Stomach (tissue), 9 donors: ENCODE results near the gene ENDOD1. TPM values are rescaled to one million over a fixed set of nuclear protein-coding genes. Genes with fewer than 3 reads are reported as not detected.
A peak's percentile ranks its signal among the peaks of the same experiment; 100 is the strongest.

ENCODE experiments used
- DNase-seq, 2 donors: peaks; one replicate each; pipeline versions ENCODE4 v3.0.0 to v3.0.0-alpha.2; 2013 to 2019
- H3K27ac ChIP-seq, 5 donors: fragments of 200-600 bp in 4 of 5; sonication (generic) in 4 of 5; one replicate each; pipeline ENCODE4 v1.5.1; 2013 to 2019; ENCODE audit warnings: mild to moderate bottlenecking in 1 of 5, moderate library complexity in 1 of 5
- H3K27me3 ChIP-seq, 3 donors: fragments of 200-600 bp; sonication (generic); one replicate each; pipeline ENCODE4 v1.5.1; 2017 to 2019; ENCODE audit warnings: mixed run types in 1 of 3
- H3K36me3 ChIP-seq, 4 donors: fragments of 200-600 bp; sonication (generic); 1 replicate in 3 of 4; 2 replicates in 1 of 4; pipeline ENCODE4 v1.5.1; 2016 to 2019
- H3K4me1 ChIP-seq, 4 donors: fragments of 200-600 bp; sonication (generic); one replicate each; pipeline ENCODE4 v1.5.1; 2016 to 2019
- H3K4me3 ChIP-seq, 4 donors: fragments of 200-600 bp; sonication (generic) in 3 of 4; one replicate each; pipeline ENCODE4 v1.5.1; 2016 to 2019; ENCODE audit warnings: mild to moderate bottlenecking in 1 of 4
- H3K9me3 ChIP-seq, 4 donors: fragments of 200-600 bp; sonication (generic); one replicate each; pipeline ENCODE4 v1.5.1; 2016 to 2019
- CTCF ChIP-seq, 7 experiments: fragments of 450-650 bp in 4 of 7; fragments of 200-600 bp in 3 of 7; sonication (generic) in 3 of 7; IDR thresholded peaks; one replicate each; pipeline ENCODE4 v1.5.1; 2016 to 2019; ENCODE audit warnings: antibody characterized with exemption in 7 of 7, control low read depth in 2 of 7, mild to moderate bottlenecking in 1 of 7
- EP300 ChIP-seq: sonication (generic); formaldehyde crosslinking; IDR thresholded peaks from one replicate; pipeline ENCODE4 v1.6.1; 2017; ENCODE audit warnings: antibody characterized with exemption
- POLR2A ChIP-seq, 4 donors: fragments of 450-650 bp; IDR thresholded peaks; one replicate each; pipeline ENCODE4 v1.6.1; 2016; ENCODE audit warnings: antibody characterized with exemption in 4 of 4, control low read depth in 2 of 4, mild to moderate bottlenecking in 1 of 4, moderate library complexity in 1 of 4
- POLR2AphosphoS5 ChIP-seq, 3 donors: sonication (generic); formaldehyde crosslinking; IDR thresholded peaks; one replicate each; pipeline ENCODE4 v1.6.1; 2016; ENCODE audit warnings: antibody characterized with exemption in 3 of 3
- WGBS, 5 donors: extraction: QIAGEN DNeasy Blood & Tissue Kit in 3 of 5; methylation state at CpG; one replicate each; pipeline versions ENCODE4 v1.1.5 to v1.1.7; 2013 to 2018; 5-methylcytosine and 5-hydroxymethylcytosine counted together
- intact Hi-C: fragments of 100-400 bp; cut with DNase I; formaldehyde crosslinking; loops from one replicate; pipeline ENCODE4 v1.15.1; 2023; ENCODE audit warnings: low total_unique reads
- polyA plus RNA-seq, 3 donors: library from polyadenylated mRNA; stranded (reverse); fragments of 200-250 nt; gene quantifications; one replicate each; pipeline ENCODE4 v1.2.3, GENCODE V29; 2013
- total RNA-seq, 5 donors: library from RNA; depleted of rRNA; stranded (reverse); fragments of >200 nt; gene quantifications; one replicate each; pipeline versions ENCODE4 v1.1.0 to v1.2.3, GENCODE V29; 2014 to 2016
- donor health status: healthy with polysubstance abuse.
- donor health status: Bipolar disorder and iron deficiency.
- donor health status: healthy.

Gene ENDOD1
- total and polyA plus RNA-seq, 8 donors: 2.4 to 32.2 (median 14.9) TPM

- H3K27ac ChIP-seq: peak within 1 kb of the TSS; percentile 96 to 100 (median 98)
- no peaks in the 10 kb centered on the region for H3K27me3 ChIP-seq
- 0% methylated on average over 4 of the region's 4 CpGs for WGBS, 5 donors
- H3K36me3 ChIP-seq: peaks cover 0 to 5% (median 2%) of the 10 kb centered on the region in 4 donors
- DNase-seq: no peak
- no peak for TF ChIP-seq POLR2A (IDR thresholded peaks at IDR 0.05)
- TF ChIP-seq EP300: no peak
- no peak for TF ChIP-seq POLR2AphosphoS5 (IDR thresholded peaks at IDR 0.05)
- no peak for TF ChIP-seq CTCF (IDR thresholded peaks at IDR 0.05)
- intact Hi-C loops: no loop called here
- H3K4me3 ChIP-seq: peak within 1 kb of the TSS; percentile 60 to 87 (median 80)
- H3K4me1 ChIP-seq: peaks cover 6 to 34% (median 26%) of the 10 kb centered on the region in 4 donors
- H3K9me3 ChIP-seq: no peaks in the 10 kb centered on the region
These were observed 23.0 kb upstream of the ENDOD1 start, which contains the start of gene SRSF8 for GRCh38 chr11:95066716-95067038. Gene SRSF8 (plus strand): TSS chr11:95066919. CDS start chr11:95067227, 308 bp downstream.

- Histone ChIP-seq H3K4me3 (peak overlapping the region; percentile 60 to 87 (median 80)), H3K9me3 (no peaks in the 10 kb centered on the region), H3K4me1 (peaks cover 6 to 34% (median 26%) of the 10 kb centered on the region in 4 donors), H3K27ac (peak overlapping the region; percentile 96 to 100 (median 98)), H3K27me3 (no peaks in the 10 kb centered on the region), H3K36me3 (peaks cover 0 to 5% (median 2%) of the 10 kb centered on the region in 4 donors)
- 0 to 1% (median 0%) methylated on average over 33 to 98 of the region's 98 CpGs for WGBS, 5 donors
- peak; percentile 82 to 95 for DNase-seq
- intact Hi-C loops: no loop called here
- TF ChIP-seq POLR2AphosphoS5 (IDR thresholded peaks at IDR 0.05) (peak; percentile 18 to 84 (median 81)), CTCF (IDR thresholded peaks at IDR 0.05) (peak in 5 of 7 experiments; percentile 19 to 60 (median 50)), EP300 (no peak), POLR2A (IDR thresholded peaks at IDR 0.05) (peak in 2 of 4 donors; percentile 26 to 38)
These were observed 22.4 kb upstream of the ENDOD1 start for GRCh38 chr11:95067039-95067840.

GRCh38 chr11:95067841-95068219 lies 21.8 kb upstream of the ENDOD1 start:
- peaks cover 0 to 5% (median 2%) of the 10 kb centered on the region in 4 donors for H3K36me3 ChIP-seq
- H3K4me1 ChIP-seq: peaks cover 6 to 34% (median 26%) of the 10 kb centered on the region in 4 donors
- peak overlapping the region; percentile 96 to 100 (median 98) for H3K27ac ChIP-seq
- H3K4me3 ChIP-seq: peak overlapping the region; percentile 60 to 87 (median 80)
- 0 to 1% (median 0%) methylated on average over 16 of the region's 16 CpGs for WGBS, 5 donors
- no peak for DNase-seq
- no peaks in the 10 kb centered on the region for H3K9me3 ChIP-seq
- TF ChIP-seq POLR2A (IDR thresholded peaks at IDR 0.05) (no peak), POLR2AphosphoS5 (IDR thresholded peaks at IDR 0.05) (no peak)
- intact Hi-C loops: no loop called here
- H3K27me3 ChIP-seq: no peaks in the 10 kb centered on the region

GRCh38 chr11:95068549-95068948 lies 21.1 kb upstream of the ENDOD1 start:
- H3K4me3 ChIP-seq: peak overlapping the region; percentile 60 to 87 (median 80)
- intact Hi-C loops: no loop called here
- peak overlapping the region; percentile 96 to 100 (median 98) for H3K27ac ChIP-seq
- H3K4me1 ChIP-seq: peaks cover 6 to 34% (median 26%) of the 10 kb centered on the region in 4 donors
- H3K27me3 ChIP-seq: no peaks in the 10 kb centered on the region
- DNase-seq: peak; percentile 81 to 96
- H3K36me3 ChIP-seq: peaks cover 0 to 5% (median 2%) of the 10 kb centered on the region in 4 donors
- WGBS, 5 donors: 0 to 1% (median 1%) methylated on average over 5 of the region's 5 CpGs
- H3K9me3 ChIP-seq: no peaks in the 10 kb centered on the region
- no peak for TF ChIP-seq CTCF (IDR thresholded peaks at IDR 0.05)
- no peak for TF ChIP-seq EP300
- TF ChIP-seq POLR2AphosphoS5 (IDR thresholded peaks at IDR 0.05): peak; percentile 91 to 96 (median 95)
- TF ChIP-seq POLR2A (IDR thresholded peaks at IDR 0.05): peak in 2 of 4 donors; percentile 45 to 57
